Bronchial epithelial cell (primary cell): ENCODE data around the gene UNC5CL. TPM values are rescaled to one million over a fixed set of nuclear protein-coding genes. Genes with fewer than 3 reads are reported as not detected.

Experiments
- DNase-seq: peaks from one replicate; pipeline ENCODE4 v3.0.0-alpha.2; 2010; ENCODE audit warnings: low read depth
- FAIRE-seq: peaks from 2 replicates; lab custom pipeline; 2011; peaks lifted over from hg19 to GRCh38; lab: Jason Lieb, UNC
- H3K27me3 ChIP-seq: 2 replicates; pipeline ENCODE4 v1.5.1; 2011; ENCODE audit warnings: low read length; ENCODE audit not compliant: control insufficient read depth, insufficient read depth
- H3K36me3 ChIP-seq: 2 replicates; pipeline ENCODE4 v1.5.1; 2011; ENCODE audit warnings: low read length; ENCODE audit not compliant: control insufficient read depth, insufficient read depth
- H3K4me3 ChIP-seq: 2 replicates; pipeline ENCODE4 v1.5.1; 2011; ENCODE audit warnings: mild to moderate bottlenecking, low read depth, low read length, control low read depth
- CTCF ChIP-seq: IDR thresholded peaks from 2 replicates; pipeline ENCODE4 v1.5.1; 2011; ENCODE audit warnings: mild to moderate bottlenecking, moderate library complexity, low read length, control low read depth, inconsistent platforms; ENCODE audit not compliant: insufficient read depth, severe bottlenecking
- total RNA-seq: library from RNA; depleted of rRNA; stranded (reverse); fragments of >200 nt; gene quantifications from 2 replicates; pipeline ENCODE4 v1.2.1, GENCODE V29; 2014

Gene UNC5CL
- total RNA-seq, 1 donor from 2014 or later = 0.26 TPM

- FAIRE-seq = no peak
- no peak overlapping the region for H3K4me3 ChIP-seq
- DNase-seq = no peak
- no peak for TF ChIP-seq CTCF
- no peaks in the 10 kb centered on the region for H3K36me3 ChIP-seq
- no peaks in the 10 kb centered on the region for H3K27me3 ChIP-seq
Observed at GRCh38 chr6:40988634-40989033, 50.4 kb downstream of the UNC5CL start.

- no peak for DNase-seq
- Histone ChIP-seq H3K4me3 (no peak overlapping the region), H3K27me3 (no peaks in the 10 kb centered on the region), H3K36me3 (no peaks in the 10 kb centered on the region)
- TF ChIP-seq CTCF = no peak
- FAIRE-seq = no peak
Observed at GRCh38 chr6:40986921-40987819, 51.9 kb downstream of the UNC5CL start.

GRCh38 chr6:40986364-40986763, 52.7 kb downstream of the UNC5CL start:
- no peak overlapping the region for H3K4me3 ChIP-seq
- no peak for DNase-seq
- H3K36me3 ChIP-seq = no peaks in the 10 kb centered on the region
- FAIRE-seq = no peak
- no peaks in the 10 kb centered on the region for H3K27me3 ChIP-seq
- no peak for TF ChIP-seq CTCF

GRCh38 chr6:40983752-40984151, 55.3 kb downstream of the UNC5CL start:
- DNase-seq (no peak), FAIRE-seq (no peak)
- TF ChIP-seq CTCF = no peak
- H3K4me3 ChIP-seq = no peak overlapping the region
- H3K36me3 ChIP-seq = no peaks in the 10 kb centered on the region
- H3K27me3 ChIP-seq = no peaks in the 10 kb centered on the region

GRCh38 chr6:40982917-40983316, 56.1 kb downstream of the UNC5CL start:
- H3K27me3 ChIP-seq = no peaks in the 10 kb centered on the region
- no peaks in the 10 kb centered on the region for H3K36me3 ChIP-seq
- no peak for TF ChIP-seq CTCF
- no peak overlapping the region for H3K4me3 ChIP-seq
- FAIRE-seq (no peak), DNase-seq (no peak)
